ENCODE measurements around the gene INSL6.

- no peak for TF ChIP-seq EZH2 (IDR thresholded peaks at IDR 0.05; ENCODE audit: borderline replicate concordance)
- TF ChIP-seq CTCF (IDR thresholded peaks at IDR 0.05; ENCODE audit: poor library complexity) = no peak
- TF ChIP-seq EZH2phosphoT487 (IDR thresholded peaks at IDR 0.05; ENCODE audit: low read depth, severe bottlenecking, unreplicated experiment) = no peak
Measured at GRCh38 chr9:5188060-5188984, 2.9 kb upstream of the INSL6 start.

Data from hepatocyte (in vitro differentiated cells).